ENCODE measurements around the gene COL2A1.
A peak's percentile ranks its signal among the peaks of the same experiment; 100 is the strongest.

The COL2A1 gene

GRCh38 chr12:47944685-47945340, 59.5 kb downstream of the COL2A1 start:
- no peak for DNase-seq (ENCODE audit: low read depth)

- no peak for DNase-seq (ENCODE audit: low read depth)
Observed at GRCh38 chr12:47943623-47944340, 60.5 kb downstream of the COL2A1 start.

- DNase-seq (ENCODE audit: low read depth), result no peak
Observed at GRCh38 chr12:47942614-47943225, 61.6 kb downstream of the COL2A1 start.

GRCh38 chr12:47941871-47942613, 62.2 kb downstream of the COL2A1 start:
- peak; percentile 25 for DNase-seq (ENCODE audit: low read depth)

GRCh38 chr12:47941475-47941780, 62.8 kb downstream of the COL2A1 start:
- DNase-seq (ENCODE audit: low read depth), result no peak

GRCh38 chr12:47940773-47941474, 63.4 kb downstream of the COL2A1 start:
- DNase-seq (ENCODE audit: low read depth), result no peak

GRCh38 chr12:47939009-47939601, 65.2 kb downstream of the COL2A1 start:
- no peak for DNase-seq (ENCODE audit: low read depth)

- no peak for DNase-seq (ENCODE audit: low read depth)
Observed at GRCh38 chr12:47938594-47938993, 65.7 kb downstream of the COL2A1 start.

GRCh38 chr12:47938093-47938492, 66.2 kb downstream of the COL2A1 start:
- DNase-seq (ENCODE audit: low read depth), result no peak

GRCh38 chr12:47935184-47935583, 69.1 kb downstream of the COL2A1 start:
- no peak for DNase-seq (ENCODE audit: low read depth)

GRCh38 chr12:47931187-47931586, 73.1 kb downstream of the COL2A1 start:
- DNase-seq (ENCODE audit: low read depth), result no peak

- DNase-seq (ENCODE audit: low read depth), result no peak
Observed at GRCh38 chr12:47930634-47931033, 73.6 kb downstream of the COL2A1 start.

GRCh38 chr12:47927346-47927745, 76.9 kb downstream of the COL2A1 start:
- no peak for DNase-seq (ENCODE audit: low read depth)

Data from stimulated activated CD4-positive, alpha-beta T cell treated with anti-CD3 and anti-CD28 coated beads, Interleukin-2, amount 100 ng/mL, for 4 hours (primary cell).